Measurements from ENCODE around the gene DUSP22.

- TF ChIP-seq CTCF (IDR thresholded peaks at IDR 0.05; ENCODE audit: poor library complexity) (no peak), EZH2 (IDR thresholded peaks at IDR 0.05; ENCODE audit: borderline replicate concordance) (no peak)
These were observed 105.3 kb downstream of the DUSP22 start for GRCh38 chr6:397604-398003.

All from hepatocyte (in vitro differentiated cells).